GM10266 (cell line): ENCODE data around the gene NTN1.

Experiments
- DNase-seq: peaks from one replicate; pipeline ENCODE4 v3.0.0; 2012; ENCODE audit errors: extremely low spot score
- CTCF ChIP-seq: IDR thresholded peaks from 2 replicates; pipeline ENCODE4 v1.5.1; 2012; ENCODE audit warnings: mild to moderate bottlenecking, low read depth; ENCODE audit not compliant: control insufficient read depth, insufficient read depth; ENCODE audit errors: missing control alignments

Gene NTN1

GRCh38 chr17:9169116-9169515 is 147.8 kb downstream of the NTN1 start:
- no peak for DNase-seq
- TF ChIP-seq CTCF = no peak

GRCh38 chr17:9170336-9170735 is 149.0 kb downstream of the NTN1 start:
- TF ChIP-seq CTCF = no peak
- no peak for DNase-seq

GRCh38 chr17:9170853-9171252 is 149.5 kb downstream of the NTN1 start:
- no peak for DNase-seq
- no peak for TF ChIP-seq CTCF

GRCh38 chr17:9173386-9173983 is 152.2 kb downstream of the NTN1 start:
- no peak for DNase-seq
- TF ChIP-seq CTCF = no peak

- DNase-seq = no peak
- no peak for TF ChIP-seq CTCF
These were observed 153.0 kb downstream of the NTN1 start for GRCh38 chr17:9174312-9174711.

GRCh38 chr17:9174779-9175574 is 153.7 kb downstream of the NTN1 start:
- DNase-seq = no peak
- TF ChIP-seq CTCF = no peak

GRCh38 chr17:9175700-9176467 is 154.6 kb downstream of the NTN1 start:
- no peak for DNase-seq
- TF ChIP-seq CTCF = no peak
